EH (cell line): ENCODE results near the gene GREB1.

ENCODE experiments used
- DNase-seq: peaks from one replicate; pipeline ENCODE4 v3.0.0-alpha.2; 2015; ENCODE audit warnings: low read depth

The GREB1 gene

GRCh38 chr2:11665510-11666362 lies 131.9 kb downstream of the GREB1 start:
- DNase-seq = no peak

- DNase-seq = no peak
Observed at GRCh38 chr2:11667194-11667593, 133.3 kb downstream of the GREB1 start.

- DNase-seq = no peak
Observed at GRCh38 chr2:11667866-11668637, 134.2 kb downstream of the GREB1 start.

GRCh38 chr2:11669454-11670291 lies 135.8 kb downstream of the GREB1 start, which contains the start of gene NTSR2:
NTSR2 (minus strand) TSS chr2:11670195; CDS start chr2:11670129, 66 bp downstream.
- DNase-seq = peak; percentile 44

GRCh38 chr2:11672407-11672806 lies 138.6 kb downstream of the GREB1 start:
- DNase-seq = no peak

- no peak for DNase-seq
Observed at GRCh38 chr2:11674983-11675382, 141.1 kb downstream of the GREB1 start.

GRCh38 chr2:11675423-11676112 lies 141.7 kb downstream of the GREB1 start:
- no peak for DNase-seq

GRCh38 chr2:11676640-11677039 lies 142.8 kb downstream of the GREB1 start:
- DNase-seq = no peak

GRCh38 chr2:11677136-11678055 lies 143.6 kb downstream of the GREB1 start:
- no peak for DNase-seq

- no peak for DNase-seq
Observed at GRCh38 chr2:11678306-11678960, 144.6 kb downstream of the GREB1 start.

GRCh38 chr2:11679016-11679415 lies 145.2 kb downstream of the GREB1 start:
- DNase-seq = no peak

- no peak for DNase-seq
Observed at GRCh38 chr2:11679486-11680181, 145.8 kb downstream of the GREB1 start.

- DNase-seq = no peak
Observed at GRCh38 chr2:11680182-11680900, 146.5 kb downstream of the GREB1 start.

GRCh38 chr2:11680901-11681721 lies 147.3 kb downstream of the GREB1 start:
- DNase-seq = no peak

- DNase-seq = peak; percentile 19
Observed at GRCh38 chr2:11681722-11682589, 148.1 kb downstream of the GREB1 start.

- no peak for DNase-seq
Observed at GRCh38 chr2:11682590-11682915, 148.7 kb downstream of the GREB1 start.

GRCh38 chr2:11683476-11683875 lies 149.6 kb downstream of the GREB1 start:
- DNase-seq = no peak
